Peyer's patch (tissue), 4 donors: ENCODE results near the gene PACSIN1.

Experiments used
- CTCF ChIP-seq, 6 experiments: fragments of 450-650 bp in 4 of 6; fragments of 200-600 bp in 2 of 6; sonication (generic) in 1 of 6; IDR thresholded peaks; one replicate each; pipeline ENCODE4 v1.5.1; 2017 to 2019; ENCODE audit warnings: antibody characterized with exemption in 6 of 6, mild to moderate bottlenecking in 3 of 6, moderate library complexity in 1 of 6
- POLR2A ChIP-seq, 2 donors: fragments of 450-650 bp; IDR thresholded peaks; one replicate each; pipeline ENCODE4 v1.5.1; 2017; ENCODE audit warnings: antibody characterized with exemption in 2 of 2, mild to moderate bottlenecking in 2 of 2, moderate library complexity in 2 of 2

DNA sequence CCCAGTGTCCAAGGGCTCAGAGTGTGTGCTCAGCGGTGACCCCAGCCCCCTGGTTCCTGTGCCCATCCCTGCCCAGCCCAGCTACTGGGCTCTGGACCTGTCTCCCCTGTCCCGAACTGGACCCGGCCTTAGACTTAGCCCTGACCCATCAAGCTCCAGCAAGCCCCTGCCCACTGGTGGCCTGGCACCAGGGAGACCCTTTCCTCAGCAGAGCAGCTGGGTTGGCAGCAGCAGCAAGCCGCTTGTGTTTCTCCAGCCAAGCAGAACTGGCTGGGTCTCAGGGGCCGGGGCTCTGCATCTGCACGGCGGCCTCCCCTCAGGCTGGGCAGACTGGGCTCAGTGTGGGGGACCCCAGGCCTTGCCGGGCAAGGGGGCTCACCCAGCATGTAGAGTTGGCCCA is 89.5 kb downstream of the PACSIN1 start:
- TF ChIP-seq CTCF (IDR thresholded peaks at IDR 0.05) (no peak), POLR2A (IDR thresholded peaks at IDR 0.05) (no peak)
